Lung (tissue), 12 donors: ENCODE data around the gene VBP1. TPM values are rescaled to one million over a fixed set of nuclear protein-coding genes. Genes with fewer than 3 reads are reported as not detected.
"Not testable (repeated sequence)": the region's sequence is repeated elsewhere in the genome, so short reads cannot be mapped to it uniquely, and the experiment has no call there.

Experiments
- ATAC-seq: fragments of 200-7000 bp; cut with Tn5 transposase; one replicate; pipeline ENCODE4 v1.9.1; 2020; ENCODE audit warnings: moderate number of reproducible peaks; ENCODE audit not compliant: insufficient read depth, low FRiP score
- DNase-seq, 3 donors: peaks; one replicate each; pipeline ENCODE4 v3.0.0-alpha.2; 2013 to 2017
- H3K27ac ChIP-seq, 2 donors: one replicate each; pipeline ENCODE4 v1.5.1; 2013; ENCODE audit warnings: mild to moderate bottlenecking in 2 of 2, moderate library complexity in 2 of 2, control low read depth in 1 of 2, inconsistent platforms in 1 of 2, low read depth in 1 of 2, low read length in 1 of 2
- H3K27me3 ChIP-seq, 3 donors: one replicate each; pipeline ENCODE4 v1.5.1; 2013; ENCODE audit warnings: low read length in 2 of 3; ENCODE audit not compliant: control insufficient read depth in 3 of 3, insufficient read depth in 3 of 3
- H3K36me3 ChIP-seq, 4 donors: one replicate each; pipeline ENCODE4 v1.5.1; 2013; ENCODE audit warnings: low read length in 4 of 4, mild to moderate bottlenecking in 1 of 4, moderate library complexity in 1 of 4; ENCODE audit not compliant: control insufficient read depth in 4 of 4, insufficient read depth in 4 of 4
- H3K4me1 ChIP-seq, 5 donors: one replicate each; pipeline ENCODE4 v1.5.1; 2013; ENCODE audit warnings: low read length in 5 of 5, mild to moderate bottlenecking in 2 of 5, moderate library complexity in 1 of 5; ENCODE audit not compliant: control insufficient read depth in 5 of 5, insufficient read depth in 5 of 5
- H3K4me3 ChIP-seq: one replicate; pipeline ENCODE4 v1.5.1; 2013; ENCODE audit warnings: mild to moderate bottlenecking, control low read depth, moderate library complexity
- H3K9ac ChIP-seq, 2 donors: one replicate each; pipeline ENCODE4 v1.5.1; 2013; ENCODE audit warnings: low read length in 2 of 2, control low read depth in 1 of 2; ENCODE audit not compliant: insufficient read depth in 1 of 2
- H3K9me3 ChIP-seq, 4 donors: one replicate each; pipeline ENCODE4 v1.5.1; 2013; ENCODE audit warnings: low read length in 3 of 4, mild to moderate bottlenecking in 1 of 4, moderate library complexity in 1 of 4; ENCODE audit not compliant: control insufficient read depth in 4 of 4, insufficient read depth in 3 of 4
- CTCF ChIP-seq: IDR thresholded peaks from 2 replicates; pipeline ENCODE4 v1.5.1; 2012; ENCODE audit warnings: mild to moderate bottlenecking; ENCODE audit errors: control extremely low read depth, extremely low read depth
- WGBS, 2 donors: extraction: QIAGEN DNeasy Blood & Tissue Kit; methylation state at CpG; one replicate each; pipeline ENCODE4 v1.1.7; 2013; 5-methylcytosine and 5-hydroxymethylcytosine counted together
- polyA plus RNA-seq, 2 donors: library from polyadenylated mRNA; stranded (reverse); fragments of 200-250 nt; gene quantifications; one replicate each; pipeline ENCODE4 v1.2.1, GENCODE V29; 2013
- total RNA-seq, 2 donors: library from RNA; depleted of rRNA in 1 of 2; stranded (reverse); fragments of >200 nt in 1 of 2; gene quantifications; one replicate each; pipeline ENCODE4 v1.2.1, GENCODE V29; 2014 to 2021
- donor health status: control.
- donor health status: control.
- donor health status: Bipolar disorder and iron deficiency.
- donor health status: healthy.
- donor health status: DM: yes; HTN: yes; CAD: no.

VBP1 gene
- total and polyA plus RNA-seq, 4 donors = 21.7 to 50.7 (median 34.5) TPM

- ATAC-seq (no peak), DNase-seq (no peak)
- H3K36me3 ChIP-seq = peaks cover 0 to 10% (median under 1%) of the 10 kb centered on the region in 4 donors
- no peak overlapping the region for H3K9ac ChIP-seq
- H3K27me3 ChIP-seq = no peaks in the 10 kb centered on the region
- no peak for TF ChIP-seq CTCF
- no peak overlapping the region for H3K4me3 ChIP-seq
- H3K9me3 ChIP-seq = no peaks in the 10 kb centered on the region
- peaks cover 0 to 5% (median 2%) of the 10 kb centered on the region in 5 donors for H3K4me1 ChIP-seq
- WGBS, 2 donors = 86 to 96% methylated on average over 4 of the region's 4 CpGs
- H3K27ac ChIP-seq = no peak overlapping the region
Measured at GRCh38 chrX:155221351-155221750, 5.1 kb downstream of the VBP1 start.

GRCh38 chrX:155223746-155224145 lies 7.5 kb downstream of the VBP1 start:
- WGBS, 2 donors = 94 to 96% methylated on average over 9 to 30 of the region's 30 CpGs
- not testable (repeated sequence) for H3K9ac ChIP-seq, H3K9me3 ChIP-seq, H3K27ac ChIP-seq, ATAC-seq, H3K4me1 ChIP-seq, H3K27me3 ChIP-seq, DNase-seq, H3K4me3 ChIP-seq
- peaks cover 0 to 19% (median 2%) of the 10 kb centered on the region in 4 donors for H3K36me3 ChIP-seq

GRCh38 chrX:155225774-155226173 lies 9.5 kb downstream of the VBP1 start:
- Histone ChIP-seq H3K27ac (no peak overlapping the region), H3K4me3 (no peak overlapping the region), H3K27me3 (no peaks in the 10 kb centered on the region), H3K9ac (no peak overlapping the region), H3K4me1 (no peaks in the 10 kb centered on the region), H3K9me3 (no peaks in the 10 kb centered on the region), H3K36me3 (peaks cover 0 to 26% (median 3%) of the 10 kb centered on the region in 4 donors)
- ATAC-seq (no peak), DNase-seq (no peak)
- 80% methylated on average over 3 of the region's 3 CpGs for WGBS, 2 donors
- no peak for TF ChIP-seq CTCF

- ATAC-seq = no peak
- Histone ChIP-seq H3K27ac (no peak overlapping the region), H3K9me3 (no peaks in the 10 kb centered on the region), H3K36me3 (peaks cover 0 to 29% (median 4%) of the 10 kb centered on the region in 4 donors), H3K4me1 (no peaks in the 10 kb centered on the region), H3K9ac (no peak overlapping the region), H3K4me3 (no peak overlapping the region), H3K27me3 (no peaks in the 10 kb centered on the region)
- DNase-seq = no peak
- TF ChIP-seq CTCF = no peak
Measured at GRCh38 chrX:155231163-155231562, 14.9 kb downstream of the VBP1 start.
